ENCODE measurements around the gene MIPEP.

The MIPEP gene

GRCh38 chr13:23817830-23818229 is 71.4 kb downstream of the MIPEP start:
- Histone ChIP-seq H3K36me3 (ENCODE audit: control insufficient read depth in 2 of 2, insufficient read depth in 1 of 2, low read length in 2 of 2) (no peaks in the 10 kb centered on the region), H3K4me1 (ENCODE audit: control insufficient read depth, insufficient read depth, low read length) (no peaks in the 10 kb centered on the region), H3K27ac (ENCODE audit: extremely low read depth, low read depth, low read length) (no peak overlapping the region), H3K9me3 (ENCODE audit: control insufficient read depth, insufficient read depth, low read depth, low read length) (no peaks in the 10 kb centered on the region), H3K4me3 (ENCODE audit: low read depth, low read length) (no peak overlapping the region)
- TF ChIP-seq PRDM10 (tag by site-specific recombination; IDR thresholded peaks at IDR 0.05) (no peak), ZNF174 (tag by site-specific recombination; IDR thresholded peaks at IDR 0.05) (no peak), OSR2 (tag by site-specific recombination; IDR thresholded peaks at IDR 0.05) (no peak), ZNF202 (tag by site-specific recombination; IDR thresholded peaks at IDR 0.05; ENCODE audit: borderline replicate concordance) (no peak), ZNF280C (tag by site-specific recombination; IDR thresholded peaks at IDR 0.05) (no peak), HOXD13 (CRISPR knock-in tag; IDR thresholded peaks at IDR 0.05; ENCODE audit: borderline replicate concordance) (no peak), ZNF398 (tag by site-specific recombination; IDR thresholded peaks at IDR 0.05) (no peak), ZNF292 (tag by site-specific recombination; IDR thresholded peaks at IDR 0.05; ENCODE audit: borderline replicate concordance, low read depth) (no peak), RBAK (tag by site-specific recombination; IDR thresholded peaks at IDR 0.05) (no peak), ZFP41 (tag by site-specific recombination; IDR thresholded peaks at IDR 0.05; ENCODE audit: borderline replicate concordance) (no peak), ZNF626 (tag by site-specific recombination; IDR thresholded peaks at IDR 0.05) (no peak), SP7 (tag by site-specific recombination; IDR thresholded peaks at IDR 0.05) (no peak), ZNF155 (tag by site-specific recombination; IDR thresholded peaks at IDR 0.05) (no peak), ZNF501 (tag by site-specific recombination; IDR thresholded peaks at IDR 0.05) (no peak), ZBTB10 (tag by site-specific recombination; IDR thresholded peaks at IDR 0.05) (no peak)
- ChIA-PET CTCF (no interaction called here), POLR2A (no interaction called here)

- Histone ChIP-seq H3K36me3 (ENCODE audit: control insufficient read depth in 2 of 2, insufficient read depth in 1 of 2, low read length in 2 of 2) (no peaks in the 10 kb centered on the region), H3K9me3 (ENCODE audit: control insufficient read depth, insufficient read depth, low read depth, low read length) (no peaks in the 10 kb centered on the region), H3K27ac (ENCODE audit: extremely low read depth, low read depth, low read length) (no peak overlapping the region), H3K4me1 (ENCODE audit: control insufficient read depth, insufficient read depth, low read length) (no peaks in the 10 kb centered on the region), H3K4me3 (ENCODE audit: low read depth, low read length) (no peak overlapping the region)
- TF ChIP-seq ZBTB20 (tag by site-specific recombination; IDR thresholded peaks at IDR 0.05) (no peak), ZNF677 (tag by site-specific recombination; IDR thresholded peaks at IDR 0.05) (no peak), ZBTB1 (tag by site-specific recombination; IDR thresholded peaks at IDR 0.05) (no peak), ZNF155 (tag by site-specific recombination; IDR thresholded peaks at IDR 0.05) (no peak), KLF7 (tag by site-specific recombination; IDR thresholded peaks at IDR 0.05; ENCODE audit: borderline replicate concordance) (no peak), ZBTB48 (tag by site-specific recombination; IDR thresholded peaks at IDR 0.05) (no peak), ZNF214 (tag by site-specific recombination; IDR thresholded peaks at IDR 0.05; ENCODE audit: borderline replicate concordance) (no peak)
- ChIA-PET POLR2A (no interaction called here), CTCF (no interaction called here)
These were observed 72.1 kb downstream of the MIPEP start for GRCh38 chr13:23817136-23817535.

Data from HEK293 (cell line).